Activated T-helper 9 cell treated with anti-CD3 and anti-CD28 coated beads, Interleukin-2, amount 50 U/mL, for 16 hours (primary cell): ENCODE measurements around the gene ASXL1.
"Not testable (repeated sequence)": the region's sequence is repeated elsewhere in the genome, so short reads cannot be mapped to it uniquely, and the experiment has no call there.

Experiments used
- DNase-seq: peaks from one replicate; pipeline ENCODE4 v3.0.0-alpha.2; 2020; ENCODE audit warnings: low read depth

Gene ASXL1

DNA sequence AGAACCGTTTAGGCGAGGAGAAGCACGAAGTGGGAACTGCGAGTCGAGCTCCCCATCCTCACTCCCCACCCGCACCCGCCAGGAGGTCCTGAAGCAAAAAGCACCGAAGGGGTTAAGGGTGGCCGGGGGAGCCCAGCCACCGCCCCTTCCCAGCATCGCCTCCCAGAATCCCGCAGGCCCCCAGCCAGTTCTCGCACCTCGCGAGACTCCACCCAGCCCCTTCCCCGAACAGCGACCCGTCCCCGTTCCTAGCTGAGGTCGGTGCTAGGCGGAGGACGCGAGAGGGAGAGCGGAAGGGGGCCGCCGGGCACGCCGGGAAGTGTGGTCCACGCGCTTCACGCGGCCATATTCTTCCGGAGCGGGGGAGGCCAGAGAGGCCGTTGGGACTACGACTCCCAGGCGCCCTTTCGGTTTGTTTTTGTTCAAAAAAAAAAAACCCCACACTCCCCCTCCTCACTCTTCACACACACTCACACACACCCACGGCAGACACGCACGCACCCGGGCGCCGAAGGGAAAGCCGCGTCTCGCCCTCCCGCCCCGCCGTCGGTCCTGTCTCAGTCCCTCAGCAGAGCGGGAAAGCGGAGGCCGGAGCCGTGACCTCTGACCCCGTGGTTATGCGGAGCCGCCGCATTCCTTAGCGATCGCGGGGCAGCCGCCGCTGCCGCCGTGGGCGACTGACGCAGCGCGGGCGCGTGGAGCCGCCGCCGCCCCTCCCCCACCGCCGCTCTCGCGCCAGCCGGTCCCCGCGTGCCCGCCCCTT is at the start of gene ASXL1:
ASXL1 (plus strand) TSS at position 463 of the 763 bp plus-strand sequence. CDS start 445 bp downstream, outside the sequence.
- DNase-seq: peak; percentile 93

- no peak for DNase-seq
Measured at GRCh38 chr20:32312718-32313424, 45.3 kb upstream of the ASXL1 start.

- no peak for DNase-seq
Measured at GRCh38 chr20:32314768-32315167, 43.4 kb upstream of the ASXL1 start.

GRCh38 chr20:32315399-32315798 is 42.7 kb upstream of the ASXL1 start:
- no peak for DNase-seq

DNA sequence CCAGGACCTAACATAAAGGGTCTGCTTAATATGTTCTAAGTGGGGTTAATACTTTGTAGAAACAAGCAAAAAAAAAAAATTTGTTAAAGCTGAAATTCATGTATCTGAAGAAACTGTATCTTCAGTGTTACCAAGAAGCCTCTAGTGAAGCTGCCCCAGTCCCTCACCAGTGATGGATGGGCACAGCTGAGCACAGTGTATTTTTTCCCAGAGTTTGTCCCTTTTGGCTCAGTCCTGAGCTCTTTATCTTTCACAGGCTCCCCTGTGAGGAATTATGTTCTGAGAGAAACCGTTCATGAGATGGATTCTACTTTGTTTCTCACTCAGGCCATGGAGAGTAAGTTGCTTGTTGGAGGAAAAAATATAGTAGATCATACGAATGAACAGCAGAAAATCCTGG is 42.2 kb upstream of the ASXL1 start:
- DNase-seq: no peak

DNA sequence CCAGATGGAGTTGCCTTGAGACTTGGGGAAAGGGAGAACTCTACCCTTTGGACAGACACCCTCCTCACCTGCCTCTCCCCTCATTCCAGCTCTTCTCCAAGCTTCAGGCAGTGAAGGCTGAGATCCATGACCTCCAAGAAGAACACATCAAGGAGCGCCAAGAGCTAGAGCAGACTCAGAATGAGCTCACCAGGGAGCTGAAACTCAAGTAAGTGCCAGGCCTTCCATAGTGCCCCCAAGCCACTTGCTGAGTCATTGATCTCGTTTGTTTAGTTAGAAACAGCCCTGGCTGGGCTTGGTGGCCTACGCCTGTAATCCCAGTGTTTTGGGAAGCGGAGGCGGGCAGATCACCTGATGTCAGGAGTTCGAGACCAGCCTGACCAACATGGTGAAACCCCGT is 41.5 kb upstream of the ASXL1 start:
- DNase-seq: no peak

GRCh38 chr20:32319100-32319499 is 39.0 kb upstream of the ASXL1 start:
- no peak for DNase-seq

DNA sequence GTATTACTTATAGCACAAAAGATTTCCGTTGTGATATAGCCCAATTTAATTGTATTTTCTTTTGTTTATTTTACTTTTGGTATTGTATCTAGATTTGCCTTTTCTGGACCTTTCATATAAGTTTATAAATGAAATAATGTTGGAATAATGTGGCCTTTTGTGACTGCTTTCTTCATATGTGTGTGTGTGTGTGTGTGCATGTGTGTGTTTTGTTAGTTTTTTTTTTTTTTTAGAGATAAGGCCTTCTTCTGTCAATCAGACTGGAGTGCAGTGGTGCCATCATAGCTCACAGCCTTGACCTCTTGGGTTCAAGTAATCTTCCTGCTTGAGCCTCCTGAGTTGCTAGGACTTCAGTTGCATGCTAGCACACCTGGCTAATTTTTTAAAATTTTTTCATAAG is 37.8 kb upstream of the ASXL1 start:
- no peak for DNase-seq

- DNase-seq: no peak
Measured at GRCh38 chr20:32321390-32321789, 36.7 kb upstream of the ASXL1 start.

DNA sequence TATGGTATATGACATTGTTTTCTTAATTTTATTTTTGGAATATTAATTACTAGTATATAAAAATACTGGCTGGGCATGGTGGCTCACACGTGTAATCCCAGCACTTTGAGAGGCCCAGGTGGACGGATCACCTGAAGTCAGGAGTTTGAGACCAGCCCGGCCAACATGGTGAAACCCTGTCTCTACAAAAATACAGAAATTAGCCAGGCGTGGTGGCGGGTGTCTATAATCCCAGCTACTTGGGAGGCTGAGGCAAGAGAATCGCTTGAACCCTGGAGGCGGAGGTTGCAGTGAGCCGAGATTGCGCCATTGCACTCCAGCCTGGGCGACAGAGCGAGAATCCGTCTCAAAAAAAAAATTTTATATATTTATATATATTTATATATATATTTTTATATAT is 35.9 kb upstream of the ASXL1 start:
- DNase-seq: not testable (repeated sequence)

- not testable (repeated sequence) for DNase-seq
Measured at GRCh38 chr20:32323761-32324160, 34.4 kb upstream of the ASXL1 start.

DNA sequence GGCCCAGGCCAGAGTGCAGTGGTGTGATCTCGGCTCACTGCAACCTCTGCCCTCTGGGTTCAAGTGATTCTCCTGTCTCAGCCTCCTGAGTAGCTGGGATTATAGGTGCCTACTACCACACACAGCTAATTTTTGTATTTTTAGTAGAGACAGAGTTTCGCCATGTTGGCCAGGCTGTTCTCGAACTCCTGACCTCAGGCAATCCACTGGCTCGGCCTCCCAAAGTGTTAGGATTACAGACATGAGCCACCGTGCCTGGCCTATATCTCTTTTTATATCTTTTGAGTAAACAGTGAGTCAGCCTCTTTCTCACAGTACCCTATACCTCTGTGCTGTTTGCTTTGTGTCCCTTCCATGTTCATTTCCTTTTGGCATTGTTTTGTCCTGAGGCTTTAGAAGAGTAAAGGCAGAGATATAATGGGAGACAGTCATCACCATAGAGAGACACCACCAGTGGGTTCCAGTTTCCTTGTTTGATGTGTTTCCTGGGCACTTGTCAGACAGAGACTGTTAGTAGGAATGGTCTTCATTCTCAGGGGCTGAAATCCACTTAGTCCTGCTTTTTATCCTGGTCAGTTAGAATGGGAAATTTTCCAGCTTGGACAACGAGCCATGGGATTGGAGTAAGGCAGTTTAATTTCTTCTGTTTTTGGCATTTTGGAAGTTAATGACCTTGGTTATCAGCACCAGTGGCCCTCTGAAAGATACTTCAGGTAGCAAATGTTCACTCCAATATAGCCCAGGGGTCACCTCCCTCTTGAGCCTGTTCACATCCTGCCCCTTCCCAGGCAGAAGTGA is 32.2 kb upstream of the ASXL1 start:
- no peak for DNase-seq

- no peak for DNase-seq
Measured at GRCh38 chr20:32326504-32326845, 31.7 kb upstream of the ASXL1 start.

- DNase-seq: no peak
Measured at GRCh38 chr20:32327087-32327681, 30.9 kb upstream of the ASXL1 start.

- DNase-seq: no peak
Measured at GRCh38 chr20:32329817-32330554, 28.1 kb upstream of the ASXL1 start.

DNA sequence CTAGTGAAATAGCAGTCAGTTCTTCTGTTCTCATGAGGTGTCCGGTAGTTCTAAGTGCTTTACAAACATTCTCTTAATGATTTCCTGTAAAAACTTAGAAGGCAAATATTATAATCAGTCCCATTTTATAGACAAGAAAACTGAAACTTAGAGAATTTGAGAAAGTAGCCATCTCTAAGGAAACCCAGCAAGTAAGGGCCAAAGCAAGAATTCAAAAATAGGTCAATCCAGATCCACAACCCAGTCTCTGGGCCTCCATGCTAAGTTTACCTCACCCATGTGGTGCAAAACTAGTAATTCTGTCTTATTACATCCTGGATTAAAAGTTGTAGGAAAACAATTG is 27.6 kb upstream of the ASXL1 start:
- DNase-seq: no peak

DNA sequence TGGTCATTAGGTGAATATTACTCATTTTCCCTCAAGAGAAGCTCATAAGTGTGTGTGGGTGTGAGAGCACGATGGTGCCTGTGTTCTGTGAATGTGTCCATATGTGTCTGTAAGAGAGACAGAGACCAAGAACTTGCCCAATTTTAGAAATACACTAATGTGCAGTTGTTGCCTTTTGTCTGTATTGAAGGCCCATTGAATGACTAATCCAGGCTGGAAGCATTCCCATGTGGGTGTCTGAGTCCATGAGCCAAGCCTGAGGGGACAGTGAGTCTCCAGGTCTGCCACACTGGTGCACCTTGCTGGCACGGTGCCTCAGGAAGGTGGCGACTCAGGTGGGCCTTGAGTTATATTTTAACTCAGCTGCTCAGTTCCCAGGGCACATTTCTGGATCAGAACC is 25.5 kb upstream of the ASXL1 start:
- no peak for DNase-seq

DNA sequence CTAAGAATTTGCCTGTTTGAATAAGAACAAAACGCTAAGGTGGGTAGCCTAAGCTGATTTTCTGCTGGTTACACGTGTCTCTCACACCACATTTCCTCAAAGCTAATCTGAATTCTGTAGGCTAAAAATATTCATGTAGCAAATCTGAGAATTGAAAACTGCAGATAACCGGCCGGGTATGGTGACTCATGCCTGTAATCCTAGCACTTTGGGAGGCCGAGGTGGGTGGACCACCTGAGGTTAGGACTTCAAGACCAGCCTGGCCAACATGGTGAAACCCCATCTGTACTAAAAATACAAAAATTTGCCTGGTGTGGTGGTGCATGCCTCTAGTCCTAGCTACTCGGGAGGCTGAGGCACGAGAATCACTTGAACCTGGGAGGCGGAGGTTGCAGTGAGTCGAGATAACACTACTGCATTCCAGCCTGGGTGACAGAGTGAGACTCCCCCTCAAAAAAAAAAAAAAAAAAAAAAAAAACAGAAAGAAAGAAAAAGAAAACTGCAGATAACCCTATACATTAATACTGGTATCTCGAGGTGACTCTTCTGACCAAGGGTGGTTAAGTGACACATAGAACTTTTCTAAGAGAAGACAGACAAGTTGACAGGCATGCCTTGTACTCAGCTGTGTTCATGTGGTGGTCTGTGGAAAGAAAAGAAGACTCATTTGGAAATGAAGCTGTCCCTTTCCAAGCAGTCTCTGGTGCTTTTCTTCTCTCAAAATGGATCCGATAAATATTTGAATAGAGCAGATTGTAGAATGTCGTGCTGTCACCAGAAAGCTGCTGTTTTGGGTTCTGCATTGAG is 24.7 kb upstream of the ASXL1 start:
- DNase-seq: no peak

- peak; percentile 53 for DNase-seq
Measured at GRCh38 chr20:32333988-32334885, 23.9 kb upstream of the ASXL1 start.

- no peak for DNase-seq
Measured at GRCh38 chr20:32336918-32337347, 21.2 kb upstream of the ASXL1 start.
